GM18499 (cell line): Measurements from ENCODE around the gene CFAP57.
"Not testable (repeated sequence)": the region's sequence is repeated elsewhere in the genome, so short reads cannot be mapped to it uniquely, and the experiment has no call there.

Source experiments
- ATAC-seq: cut with Tn5 transposase; IDR thresholded peaks from one replicate; pipeline ENCODE4 v1.9.1; 2021; ENCODE audit warnings: moderate number of reproducible peaks; ENCODE audit not compliant: insufficient read depth, unreplicated experiment

CFAP57 gene

GRCh38 chr1:43171312-43171875 is 736 bp upstream of the CFAP57 start:
- no peak for ATAC-seq

GRCh38 chr1:43172527-43172972 is 420 bp downstream of the CFAP57 start:
- no peak for ATAC-seq

- ATAC-seq: no peak
Measured at GRCh38 chr1:43174873-43175272, 2.7 kb downstream of the CFAP57 start.

GRCh38 chr1:43177691-43178090 is 5.6 kb downstream of the CFAP57 start:
- ATAC-seq: no peak

- no peak for ATAC-seq
Measured at GRCh38 chr1:43184388-43184787, 12.3 kb downstream of the CFAP57 start.

GRCh38 chr1:43184995-43185394 is 12.9 kb downstream of the CFAP57 start:
- no peak for ATAC-seq

- ATAC-seq: no peak
Measured at GRCh38 chr1:43188106-43188505, 16.0 kb downstream of the CFAP57 start.

- no peak for ATAC-seq
Measured at GRCh38 chr1:43194509-43194908, 22.4 kb downstream of the CFAP57 start.

GRCh38 chr1:43197343-43198127 is 25.4 kb downstream of the CFAP57 start:
- ATAC-seq: no peak

GRCh38 chr1:43199093-43199726 is 27.1 kb downstream of the CFAP57 start:
- no peak for ATAC-seq

GRCh38 chr1:43203859-43204258 is 31.7 kb downstream of the CFAP57 start:
- ATAC-seq: no peak

GRCh38 chr1:43204394-43204793 is 32.3 kb downstream of the CFAP57 start:
- no peak for ATAC-seq

- no peak for ATAC-seq
Measured at GRCh38 chr1:43205671-43206070, 33.5 kb downstream of the CFAP57 start.

- no peak for ATAC-seq
Measured at GRCh38 chr1:43206600-43207228, 34.6 kb downstream of the CFAP57 start.

GRCh38 chr1:43207229-43207853 is 35.2 kb downstream of the CFAP57 start:
- ATAC-seq: no peak

- ATAC-seq: not testable (repeated sequence)
Measured at GRCh38 chr1:43208277-43208676, 36.1 kb downstream of the CFAP57 start.

- ATAC-seq: no peak
Measured at GRCh38 chr1:43214501-43215444, 42.6 kb downstream of the CFAP57 start.

GRCh38 chr1:43217747-43218146 is 45.6 kb downstream of the CFAP57 start:
- ATAC-seq: no peak
